ENCODE results near the gene PEMT.
"Not testable (repeated sequence)": the region's sequence is repeated elsewhere in the genome, so short reads cannot be mapped to it uniquely, and the experiment has no call there.

PEMT gene

DNA sequence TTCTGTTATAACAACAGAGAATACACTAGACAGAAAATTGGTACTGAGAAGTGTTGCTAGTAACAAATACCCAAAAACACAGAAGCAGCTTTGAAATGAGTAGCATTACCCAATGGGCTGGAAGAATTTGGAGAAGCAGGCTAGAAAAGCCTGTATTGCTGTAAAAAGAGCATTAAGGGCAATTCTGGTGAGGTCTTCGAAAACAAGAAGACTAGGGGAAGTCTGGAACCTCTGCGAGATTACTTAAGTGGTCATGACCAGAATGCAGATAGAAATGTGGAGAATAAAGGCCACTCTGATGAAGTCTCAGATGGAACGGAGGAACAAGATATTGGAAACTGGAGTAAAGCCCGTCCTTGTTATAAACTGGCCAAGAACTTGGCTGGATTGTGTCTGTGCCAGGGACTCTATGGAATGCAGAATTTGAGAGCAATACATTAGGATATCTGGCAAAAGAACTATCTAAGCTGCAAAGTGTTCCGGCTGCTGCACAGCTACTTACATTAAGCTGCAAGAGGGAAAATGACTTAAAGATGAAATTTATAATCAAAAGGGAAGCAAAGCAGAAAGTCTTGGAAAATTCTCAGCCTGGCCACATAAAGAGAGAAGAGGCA lies 44.9 kb upstream of the PEMT start:
- no peak overlapping the region for H3K27ac ChIP-seq (ENCODE audit: low read depth, low read length)
- H3K9me3 ChIP-seq (ENCODE audit: insufficient read depth, low read length) = no peaks in the 10 kb centered on the region
- H2AFZ ChIP-seq (ENCODE audit: low read depth, low read length, severe bottlenecking) = no peak overlapping the region
- no peaks in the 10 kb centered on the region for H3K36me3 ChIP-seq (ENCODE audit: low read length)
- no peak overlapping the region for H3K9ac ChIP-seq (ENCODE audit: low read length)
- H3K4me2 ChIP-seq (ENCODE audit: low read depth, low read length, poor library complexity, severe bottlenecking) = no peak overlapping the region
- no peak overlapping the region for H3K4me3 ChIP-seq (ENCODE audit: insufficient read depth, low read length, poor library complexity, severe bottlenecking)
- no peaks in the 10 kb centered on the region for H3K9me2 ChIP-seq (replicated peaks; ENCODE audit: insufficient read depth, low read length)
- no peaks in the 10 kb centered on the region for H4K20me1 ChIP-seq (ENCODE audit: low read depth, low read length)
- no peaks in the 10 kb centered on the region for H3K27me3 ChIP-seq (ENCODE audit: low read length)
- no peaks in the 10 kb centered on the region for H3K79me2 ChIP-seq (ENCODE audit: insufficient read depth, low read length)
- TF ChIP-seq, protein P1, sequence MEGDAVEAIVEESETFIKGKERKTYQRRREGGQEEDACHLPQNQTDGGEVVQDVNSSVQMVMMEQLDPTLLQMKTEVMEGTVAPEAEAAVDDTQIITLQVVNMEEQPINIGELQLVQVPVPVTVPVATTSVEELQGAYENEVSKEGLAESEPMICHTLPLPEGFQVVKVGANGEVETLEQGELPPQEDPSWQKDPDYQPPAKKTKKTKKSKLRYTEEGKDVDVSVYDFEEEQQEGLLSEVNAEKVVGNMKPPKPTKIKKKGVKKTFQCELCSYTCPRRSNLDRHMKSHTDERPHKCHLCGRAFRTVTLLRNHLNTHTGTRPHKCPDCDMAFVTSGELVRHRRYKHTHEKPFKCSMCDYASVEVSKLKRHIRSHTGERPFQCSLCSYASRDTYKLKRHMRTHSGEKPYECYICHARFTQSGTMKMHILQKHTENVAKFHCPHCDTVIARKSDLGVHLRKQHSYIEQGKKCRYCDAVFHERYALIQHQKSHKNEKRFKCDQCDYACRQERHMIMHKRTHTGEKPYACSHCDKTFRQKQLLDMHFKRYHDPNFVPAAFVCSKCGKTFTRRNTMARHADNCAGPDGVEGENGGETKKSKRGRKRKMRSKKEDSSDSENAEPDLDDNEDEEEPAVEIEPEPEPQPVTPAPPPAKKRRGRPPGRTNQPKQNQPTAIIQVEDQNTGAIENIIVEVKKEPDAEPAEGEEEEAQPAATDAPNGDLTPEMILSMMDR (IDR thresholded peaks at IDR 0.05; ENCODE audit: insufficient read depth, low read length, poor library complexity, severe bottlenecking) = no peak
- TF ChIP-seq EZH2phosphoT487 (conservative IDR thresholded peaks at IDR 0.05; ENCODE audit: low read length) = no peak
- H3F3A ChIP-seq (ENCODE audit: insufficient read depth) = no peaks in the 10 kb centered on the region

- H2AFZ ChIP-seq (ENCODE audit: low read depth, low read length, severe bottlenecking); H3K4me2 ChIP-seq (ENCODE audit: low read depth, low read length, poor library complexity, severe bottlenecking); H3K36me3 ChIP-seq (ENCODE audit: low read length); H3K9me3 ChIP-seq (ENCODE audit: insufficient read depth, low read length); H3K79me2 ChIP-seq (ENCODE audit: insufficient read depth, low read length); H3F3A ChIP-seq (ENCODE audit: insufficient read depth); H3K9ac ChIP-seq (ENCODE audit: low read length); H3K27me3 ChIP-seq (ENCODE audit: low read length); H3K27ac ChIP-seq (ENCODE audit: low read depth, low read length); H4K20me1 ChIP-seq (ENCODE audit: low read depth, low read length); H3K4me3 ChIP-seq (ENCODE audit: insufficient read depth, low read length, poor library complexity, severe bottlenecking); H3K9me2 ChIP-seq (replicated peaks; ENCODE audit: insufficient read depth, low read length): not testable (repeated sequence)
Observed at GRCh38 chr17:17635537-17636271, 44.2 kb upstream of the PEMT start.

DNA sequence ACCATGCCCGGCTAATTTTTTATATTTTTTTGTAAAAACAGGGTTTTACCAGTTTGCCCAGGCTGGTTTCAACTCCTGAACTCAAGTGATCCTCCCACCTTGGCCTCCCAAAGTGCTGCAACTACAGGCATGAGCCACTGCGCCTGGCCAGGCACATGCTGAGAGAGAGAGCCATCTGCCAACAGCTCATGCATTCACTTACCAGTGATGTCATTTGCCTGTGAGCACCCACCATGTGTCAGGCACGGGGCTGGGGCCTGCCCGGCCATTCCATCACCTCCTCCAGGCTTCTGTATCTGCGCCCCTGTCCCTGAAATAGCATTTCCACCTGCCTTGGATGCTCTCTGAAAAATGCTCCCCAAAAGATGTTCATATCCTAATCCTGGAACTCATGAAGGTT lies 43.6 kb upstream of the PEMT start:
- H4K20me1 ChIP-seq (ENCODE audit: low read depth, low read length) = no peaks in the 10 kb centered on the region
- no peaks in the 10 kb centered on the region for H3K9me2 ChIP-seq (replicated peaks; ENCODE audit: insufficient read depth, low read length)
- no peak overlapping the region for H2AFZ ChIP-seq (ENCODE audit: low read depth, low read length, severe bottlenecking)
- no peaks in the 10 kb centered on the region for H3K9me3 ChIP-seq (ENCODE audit: insufficient read depth, low read length)
- no peak overlapping the region for H3K4me3 ChIP-seq (ENCODE audit: insufficient read depth, low read length, poor library complexity, severe bottlenecking)
- no peaks in the 10 kb centered on the region for H3K36me3 ChIP-seq (ENCODE audit: low read length)
- no peak for TF ChIP-seq EZH2phosphoT487 (conservative IDR thresholded peaks at IDR 0.05; ENCODE audit: low read length)
- TF ChIP-seq, protein P1 (IDR thresholded peaks at IDR 0.05; ENCODE audit: insufficient read depth, low read length, poor library complexity, severe bottlenecking) = no peak
- H3K27ac ChIP-seq (ENCODE audit: low read depth, low read length) = no peak overlapping the region
- H3K79me2 ChIP-seq (ENCODE audit: insufficient read depth, low read length) = no peaks in the 10 kb centered on the region
- H3K4me2 ChIP-seq (ENCODE audit: low read depth, low read length, poor library complexity, severe bottlenecking) = no peak overlapping the region
- H3K9ac ChIP-seq (ENCODE audit: low read length) = no peak overlapping the region
- no peaks in the 10 kb centered on the region for H3F3A ChIP-seq (ENCODE audit: insufficient read depth)
- no peaks in the 10 kb centered on the region for H3K27me3 ChIP-seq (ENCODE audit: low read length)

DNA sequence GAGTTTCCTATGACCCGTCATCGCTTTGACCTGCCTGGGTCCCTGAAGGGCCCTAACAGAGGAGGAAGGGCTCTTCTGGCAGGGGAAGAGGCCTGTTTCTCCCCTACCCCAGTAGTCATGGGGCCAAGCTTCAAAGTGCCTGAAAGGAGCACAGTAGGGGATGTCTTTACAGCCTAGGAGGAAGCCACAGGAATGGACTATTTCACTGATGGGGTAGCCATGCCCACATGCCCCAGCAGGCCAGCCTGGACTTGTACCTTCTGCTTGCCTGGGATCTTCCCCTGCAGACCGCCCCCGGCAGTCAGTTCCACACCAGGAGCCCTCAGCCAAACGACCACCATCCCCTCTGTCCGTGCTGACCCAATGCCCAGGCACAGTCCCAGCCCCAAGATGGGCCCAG lies 41.8 kb upstream of the PEMT start:
- TF ChIP-seq, protein P1 (IDR thresholded peaks at IDR 0.05; ENCODE audit: insufficient read depth, low read length, poor library complexity, severe bottlenecking) = no peak
- TF ChIP-seq EZH2phosphoT487 (conservative IDR thresholded peaks at IDR 0.05; ENCODE audit: low read length) = no peak
- H3F3A ChIP-seq (ENCODE audit: insufficient read depth) = no peaks in the 10 kb centered on the region
- H3K9me2 ChIP-seq (replicated peaks; ENCODE audit: insufficient read depth, low read length) = no peaks in the 10 kb centered on the region
- no peaks in the 10 kb centered on the region for H4K20me1 ChIP-seq (ENCODE audit: low read depth, low read length)
- H2AFZ ChIP-seq (ENCODE audit: low read depth, low read length, severe bottlenecking) = no peak overlapping the region
- no peak overlapping the region for H3K9ac ChIP-seq (ENCODE audit: low read length)
- no peak overlapping the region for H3K27ac ChIP-seq (ENCODE audit: low read depth, low read length)
- no peak overlapping the region for H3K4me3 ChIP-seq (ENCODE audit: insufficient read depth, low read length, poor library complexity, severe bottlenecking)
- no peaks in the 10 kb centered on the region for H3K79me2 ChIP-seq (ENCODE audit: insufficient read depth, low read length)
- H3K27me3 ChIP-seq (ENCODE audit: low read length) = no peaks in the 10 kb centered on the region
- H3K9me3 ChIP-seq (ENCODE audit: insufficient read depth, low read length) = no peaks in the 10 kb centered on the region
- H3K4me2 ChIP-seq (ENCODE audit: low read depth, low read length, poor library complexity, severe bottlenecking) = no peak overlapping the region
- no peaks in the 10 kb centered on the region for H3K36me3 ChIP-seq (ENCODE audit: low read length)

- H3K79me2 ChIP-seq (ENCODE audit: insufficient read depth, low read length); H3K4me2 ChIP-seq (ENCODE audit: low read depth, low read length, poor library complexity, severe bottlenecking); H2AFZ ChIP-seq (ENCODE audit: low read depth, low read length, severe bottlenecking); H3K9me2 ChIP-seq (replicated peaks; ENCODE audit: insufficient read depth, low read length); H3K4me3 ChIP-seq (ENCODE audit: insufficient read depth, low read length, poor library complexity, severe bottlenecking); H3K9ac ChIP-seq (ENCODE audit: low read length); H3K27ac ChIP-seq (ENCODE audit: low read depth, low read length); H3K27me3 ChIP-seq (ENCODE audit: low read length); H3K36me3 ChIP-seq (ENCODE audit: low read length); H4K20me1 ChIP-seq (ENCODE audit: low read depth, low read length); H3K9me3 ChIP-seq (ENCODE audit: insufficient read depth, low read length); H3F3A ChIP-seq (ENCODE audit: insufficient read depth): not testable (repeated sequence)
Observed at GRCh38 chr17:17632690-17633089, 41.2 kb upstream of the PEMT start.

Data from SU-DHL-6 (cell line).